HepG2 (cell line): ENCODE data around the gene SNRNP25.

ENCODE experiments used
- HOXA7 ChIP-seq: sonication (generic); formaldehyde crosslinking; IDR thresholded peaks from 2 replicates; pipeline ENCODE4 v1.8.1; 2022; ENCODE audit warnings: mild to moderate bottlenecking, missing genetic modification reagents, moderate library complexity
- POLR2AphosphoS5 ChIP-seq: IDR thresholded peaks from 2 replicates; pipeline ENCODE4 v1.6.1; 2012; ENCODE audit warnings: low read depth, low read length
- ZSCAN9 ChIP-seq: IDR thresholded peaks from 2 replicates; pipeline ENCODE4 v1.6.1; 2016; ENCODE audit warnings: borderline replicate concordance

DNA sequence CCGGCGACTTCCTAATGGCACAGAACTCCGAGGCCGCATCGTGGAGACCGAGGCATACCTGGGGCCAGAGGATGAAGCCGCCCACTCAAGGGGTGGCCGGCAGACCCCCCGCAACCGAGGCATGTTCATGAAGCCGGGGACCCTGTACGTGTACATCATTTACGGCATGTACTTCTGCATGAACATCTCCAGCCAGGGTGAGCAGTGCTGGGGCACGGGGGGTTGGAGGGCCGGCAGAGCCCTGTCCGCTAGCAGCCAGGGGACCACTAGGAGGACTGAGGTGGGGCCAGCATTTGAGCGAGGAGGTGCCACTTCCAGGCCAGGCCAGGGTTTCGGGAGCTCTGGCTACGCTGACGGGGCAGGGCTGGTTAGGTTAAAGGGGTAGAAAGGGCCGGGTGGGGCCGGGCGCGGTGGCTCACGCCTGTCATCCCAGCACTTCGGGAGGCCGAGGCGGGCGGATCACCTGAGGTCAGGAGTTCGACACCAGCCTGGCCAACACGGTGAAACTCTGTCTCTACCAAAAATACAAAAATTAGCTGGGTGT, 29.5 kb downstream of the SNRNP25 start:
- TF ChIP-seq ZSCAN9 (CRISPR knock-in tag) (no peak), POLR2AphosphoS5 (no peak), HOXA7 (CRISPR knock-in tag) (no peak)
